Muscle layer of colon (tissue), 2 donors: ENCODE results near the gene RIPOR1.
A peak's percentile ranks its signal among the peaks of the same experiment; 100 is the strongest.

Source experiments
- H3K27ac ChIP-seq: one replicate; pipeline ENCODE4 v1.7.0; 2013; ENCODE audit warnings: low read depth, mild to moderate bottlenecking, low read length, moderate library complexity
- H3K27me3 ChIP-seq, 2 donors: one replicate each; pipeline ENCODE4 v1.7.0; 2013; ENCODE audit warnings: low read length in 2 of 2, mild to moderate bottlenecking in 2 of 2; ENCODE audit not compliant: insufficient read depth in 2 of 2, control insufficient read depth in 1 of 2
- H3K36me3 ChIP-seq: one replicate; pipeline ENCODE4 v1.7.0; 2013; ENCODE audit warnings: mild to moderate bottlenecking, low read length; ENCODE audit not compliant: insufficient read depth
- H3K4me1 ChIP-seq: one replicate; pipeline ENCODE4 v1.7.0; 2013; ENCODE audit warnings: mild to moderate bottlenecking, low read length; ENCODE audit not compliant: insufficient read depth
- H3K4me3 ChIP-seq, 2 donors: one replicate each; pipeline ENCODE4 v1.7.0; 2013; ENCODE audit warnings: low read length in 2 of 2, low read depth in 1 of 2, mild to moderate bottlenecking in 1 of 2, moderate library complexity in 1 of 2
- H3K9ac ChIP-seq: one replicate; pipeline ENCODE4 v1.7.0; 2013; ENCODE audit warnings: low read length
- H3K9me3 ChIP-seq: one replicate; pipeline ENCODE4 v1.7.0; 2013; ENCODE audit warnings: mild to moderate bottlenecking, low read length
- donor health status: abdominal sarcoma.
- donor health status: Adenocarcinoma of cecum.

The RIPOR1 gene

DNA sequence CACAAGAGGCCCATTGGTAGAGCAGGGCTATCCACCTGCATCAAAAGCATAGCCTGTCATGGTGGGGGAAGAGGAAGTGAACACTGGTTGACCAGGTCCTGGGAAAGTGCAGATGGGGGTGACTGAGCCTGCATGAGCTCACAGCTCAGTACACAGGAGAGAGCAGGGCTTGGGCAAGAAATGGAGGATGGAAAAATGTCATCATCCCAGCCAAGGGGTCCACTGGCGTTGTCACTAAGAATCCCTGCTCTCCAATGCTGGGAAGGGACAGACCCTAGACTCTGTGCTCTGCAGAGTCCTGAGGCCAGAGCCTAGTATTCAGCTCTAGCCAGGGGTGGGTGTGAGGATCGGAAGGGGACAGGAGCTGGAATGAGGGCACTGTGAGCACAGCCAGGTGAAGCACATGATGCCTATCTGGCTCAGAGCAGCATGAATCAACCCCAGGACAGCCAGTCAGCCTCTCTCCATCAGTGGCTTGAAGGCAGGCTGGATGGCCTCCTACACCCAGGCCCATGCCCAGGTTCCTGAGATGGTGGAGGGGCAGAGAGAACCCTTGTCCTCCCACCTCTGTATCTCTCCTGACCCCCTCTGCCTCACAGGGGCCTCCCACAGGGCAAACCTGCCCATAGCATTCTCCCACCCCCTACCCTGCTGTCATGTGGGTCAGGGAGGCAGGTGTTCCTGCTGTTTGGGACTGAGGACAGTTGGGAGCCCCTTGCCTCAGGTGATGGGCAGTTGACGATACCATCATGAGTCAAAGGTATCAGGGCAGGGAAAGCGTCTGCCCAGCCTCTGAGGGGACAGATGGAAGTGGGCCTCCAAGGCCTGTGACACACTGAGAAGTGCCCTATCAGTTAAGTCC, 19.9 kb downstream of the RIPOR1 start:
- H3K27ac ChIP-seq = no peak overlapping the region
- H3K36me3 ChIP-seq = peaks cover 41% of the 10 kb centered on the region

DNA sequence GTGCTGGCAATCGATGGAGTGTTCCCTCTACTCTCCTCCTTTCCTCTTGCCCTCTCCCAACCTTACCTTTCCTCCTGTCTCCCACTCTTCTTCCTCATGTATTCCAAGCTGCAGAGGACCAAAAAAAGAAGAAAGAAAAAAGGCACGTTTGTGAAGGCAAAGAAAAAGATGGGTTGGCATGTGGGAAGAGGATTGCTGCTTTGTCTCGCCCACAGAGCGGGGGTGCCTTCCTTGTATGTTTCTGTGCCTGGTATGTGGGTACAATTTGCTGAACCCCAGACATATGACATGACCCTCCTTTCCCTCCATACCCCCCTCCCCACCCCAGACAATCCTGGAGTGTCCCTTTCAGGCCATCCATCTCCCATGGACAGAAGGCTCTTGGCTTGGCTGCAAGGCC, 20.6 kb downstream of the RIPOR1 start:
- Histone ChIP-seq H3K27ac (no peak overlapping the region), H3K36me3 (peaks cover 33% of the 10 kb centered on the region), H3K4me1 (peaks cover 14% of the 10 kb centered on the region), H3K4me3 (no peak overlapping the region), H3K9me3 (no peaks in the 10 kb centered on the region), H3K9ac (no peak overlapping the region), H3K27me3 (no peaks in the 10 kb centered on the region)

More for the DNA sequence above, 19.9 kb downstream of the RIPOR1 start:
- Histone ChIP-seq H3K9ac (peak overlapping the region; percentile 22), H3K4me1 (peaks cover 14% of the 10 kb centered on the region), H3K27me3 (no peaks in the 10 kb centered on the region), H3K9me3 (no peaks in the 10 kb centered on the region), H3K4me3 (no peak overlapping the region)

DNA sequence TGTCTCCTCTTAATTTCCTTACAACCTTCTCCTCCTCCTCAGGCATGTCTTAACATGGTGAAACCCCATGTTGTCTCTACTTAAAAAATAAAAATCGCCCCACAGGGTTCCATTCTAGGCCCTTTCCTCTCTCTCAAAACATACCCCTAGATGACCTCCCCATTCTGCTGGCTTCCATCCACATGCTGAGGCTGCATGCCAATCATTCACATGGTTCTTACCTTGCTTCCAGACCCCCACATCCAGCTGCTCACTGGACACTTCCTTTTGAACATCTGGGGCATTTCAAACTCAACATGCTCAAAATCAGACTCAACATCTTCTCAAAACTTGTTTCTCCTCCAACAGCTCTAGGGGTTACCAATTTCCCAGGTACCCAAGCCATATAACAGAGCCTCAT, 21.3 kb downstream of the RIPOR1 start:
- no peaks in the 10 kb centered on the region for H3K27me3 ChIP-seq
- no peak overlapping the region for H3K9ac ChIP-seq
- H3K27ac ChIP-seq = no peak overlapping the region
- H3K4me3 ChIP-seq = no peak overlapping the region
- H3K4me1 ChIP-seq = peaks cover 14% of the 10 kb centered on the region
- no peaks in the 10 kb centered on the region for H3K9me3 ChIP-seq
- peaks cover 28% of the 10 kb centered on the region for H3K36me3 ChIP-seq

DNA sequence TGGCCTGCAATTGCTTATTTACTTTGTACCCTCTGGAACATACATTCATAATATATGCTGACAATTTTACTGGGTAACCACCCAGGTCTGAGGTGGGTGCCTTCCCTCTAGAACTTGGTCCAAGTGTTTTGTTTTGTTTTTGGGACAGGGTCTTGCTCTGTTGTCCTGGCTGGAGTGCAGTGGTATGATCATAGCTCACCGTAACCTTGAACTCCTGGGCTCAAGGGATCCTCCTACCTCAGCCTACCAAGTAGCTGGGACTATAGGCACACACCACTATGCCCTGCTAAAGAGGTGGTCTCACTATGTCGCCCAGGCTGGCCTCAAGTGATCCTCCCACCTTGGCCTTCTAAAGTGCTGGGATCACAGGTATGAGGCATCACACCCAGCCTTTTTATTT, 22.5 kb downstream of the RIPOR1 start:
- no peak overlapping the region for H3K4me3 ChIP-seq
- H3K4me1 ChIP-seq = peaks cover 14% of the 10 kb centered on the region
- H3K9me3 ChIP-seq = no peaks in the 10 kb centered on the region
- H3K36me3 ChIP-seq = peaks cover 17% of the 10 kb centered on the region
- no peak overlapping the region for H3K27ac ChIP-seq
- no peak overlapping the region for H3K9ac ChIP-seq
- no peaks in the 10 kb centered on the region for H3K27me3 ChIP-seq

DNA sequence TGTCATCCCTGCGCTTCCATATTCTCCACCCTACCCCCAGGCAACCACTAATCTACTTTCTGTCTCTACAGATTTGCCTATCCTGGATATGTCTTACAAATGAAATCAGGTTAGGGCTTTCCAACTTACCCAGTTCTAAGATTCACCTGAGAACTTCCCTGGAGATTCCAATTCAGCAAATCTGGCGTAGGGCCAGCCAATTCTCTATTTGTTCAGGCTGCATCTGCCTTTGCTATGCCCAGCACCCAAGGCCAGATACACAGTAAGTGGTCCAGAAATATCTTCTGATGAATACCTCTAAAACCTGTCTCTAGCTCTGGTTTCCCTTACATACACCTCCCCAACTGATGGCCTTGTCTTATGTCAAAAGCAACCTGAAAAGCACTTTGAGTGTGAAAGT, 23.3 kb downstream of the RIPOR1 start:
- no peaks in the 10 kb centered on the region for H3K27me3 ChIP-seq
- no peak overlapping the region for H3K27ac ChIP-seq
- H3K9me3 ChIP-seq = no peaks in the 10 kb centered on the region
- H3K4me3 ChIP-seq = no peak overlapping the region
- peaks cover 14% of the 10 kb centered on the region for H3K36me3 ChIP-seq
- H3K9ac ChIP-seq = no peak overlapping the region
- H3K4me1 ChIP-seq = peaks cover 8% of the 10 kb centered on the region

DNA sequence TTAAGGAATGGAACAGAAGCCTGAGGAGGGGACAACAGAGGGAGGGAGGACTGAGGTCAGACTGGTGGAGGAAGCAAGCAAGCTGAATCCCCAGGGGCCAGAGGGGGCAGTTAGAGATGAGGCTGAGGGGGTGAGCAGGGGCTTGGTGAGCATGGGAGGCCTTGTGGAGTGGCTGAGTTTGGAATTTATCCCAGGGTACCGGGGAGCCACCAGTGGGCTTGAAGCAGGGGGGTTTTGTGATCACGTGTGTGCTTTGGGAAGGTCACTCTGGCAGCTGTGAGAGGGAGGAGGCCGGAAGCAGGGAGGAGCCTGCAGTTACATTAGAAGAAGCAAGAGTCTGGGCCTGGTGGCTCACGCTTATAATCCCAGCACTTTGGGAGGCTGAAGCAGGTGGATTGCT, 23.8 kb downstream of the RIPOR1 start:
- Histone ChIP-seq H3K27me3 (no peaks in the 10 kb centered on the region), H3K36me3 (peaks cover 9% of the 10 kb centered on the region), H3K4me1 (peaks cover 3% of the 10 kb centered on the region), H3K4me3 (no peak overlapping the region), H3K9me3 (no peaks in the 10 kb centered on the region), H3K27ac (no peak overlapping the region), H3K9ac (no peak overlapping the region)

DNA sequence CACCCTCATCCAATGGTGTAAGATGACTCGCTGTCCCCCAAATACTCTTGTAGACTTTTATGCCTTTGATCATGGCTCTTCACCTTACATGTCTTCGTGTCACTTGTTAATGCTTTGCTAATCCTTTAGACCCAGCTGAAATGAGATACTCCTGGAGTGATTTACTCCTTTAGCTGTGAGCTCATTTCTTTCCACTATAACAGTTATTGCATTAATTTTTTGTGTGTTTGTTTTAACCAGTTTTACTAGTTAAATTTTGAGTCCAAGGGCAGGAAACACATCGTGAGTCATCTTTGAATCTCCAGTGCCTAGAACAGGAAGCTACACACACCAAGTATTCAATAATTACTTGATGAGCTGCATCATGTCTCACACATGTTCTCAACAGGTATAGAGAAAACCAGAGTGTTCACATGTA, 27.2 kb downstream of the RIPOR1 start:
- no peak overlapping the region for H3K27ac ChIP-seq

DNA sequence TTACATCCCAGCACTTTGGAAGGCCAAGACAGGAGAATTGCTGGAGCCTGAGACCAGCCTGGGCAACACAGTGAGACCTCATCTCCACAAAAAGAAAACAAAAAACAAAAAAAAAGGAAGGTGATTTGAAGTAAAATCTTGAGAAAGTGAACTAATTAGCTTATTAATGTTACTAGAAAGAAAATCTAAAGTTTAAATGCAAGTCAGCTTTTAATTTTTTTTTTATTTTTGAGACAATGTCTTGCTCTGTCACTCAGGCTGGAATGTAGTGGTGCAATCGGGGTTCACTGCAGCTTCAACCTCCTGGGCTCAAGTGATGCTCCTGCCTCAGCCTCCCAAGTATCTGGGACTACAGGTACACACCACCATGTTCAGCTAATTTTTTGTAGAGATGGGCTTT, 30.2 kb downstream of the RIPOR1 start:
- Histone ChIP-seq H3K27ac (no peak overlapping the region), H3K36me3 (no peaks in the 10 kb centered on the region), H3K9ac (no peak overlapping the region), H3K27me3 (no peaks in the 10 kb centered on the region), H3K4me1 (peaks cover 10% of the 10 kb centered on the region), H3K4me3 (no peak overlapping the region), H3K9me3 (no peaks in the 10 kb centered on the region)

More for the DNA sequence above, 27.2 kb downstream of the RIPOR1 start:
- Histone ChIP-seq H3K4me1 (peaks cover under 1% of the 10 kb centered on the region), H3K9me3 (no peaks in the 10 kb centered on the region), H3K27me3 (no peaks in the 10 kb centered on the region), H3K4me3 (no peak overlapping the region), H3K9ac (no peak overlapping the region), H3K36me3 (no peaks in the 10 kb centered on the region)

DNA sequence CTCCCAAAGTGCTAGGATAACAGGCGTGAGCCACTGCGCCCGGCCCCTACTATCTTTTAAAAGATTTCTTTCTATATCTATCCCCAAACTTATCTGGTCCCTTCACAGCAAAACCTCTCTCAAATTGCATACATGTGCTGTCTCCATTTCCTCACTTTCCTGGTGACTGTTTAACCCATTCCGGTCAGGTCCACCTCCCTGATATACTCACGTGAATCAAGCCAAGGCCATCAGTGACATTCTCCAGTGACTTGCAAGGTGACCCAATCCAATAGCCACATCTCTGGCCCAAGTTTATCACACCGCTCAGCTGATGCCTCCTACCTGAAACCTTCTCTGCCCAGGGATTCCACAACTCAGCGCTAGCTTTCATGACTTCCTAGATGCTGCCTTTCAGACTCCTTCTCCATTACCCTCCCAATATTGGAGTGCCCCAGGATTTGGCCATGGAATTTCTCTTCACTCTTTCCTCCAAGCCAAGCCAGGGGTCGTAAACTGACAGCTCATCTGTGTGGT, 32.3 kb downstream of the RIPOR1 start:
- Histone ChIP-seq H3K36me3 (no peaks in the 10 kb centered on the region), H3K27me3 (no peaks in the 10 kb centered on the region), H3K9me3 (no peaks in the 10 kb centered on the region), H3K4me1 (peaks cover 22% of the 10 kb centered on the region), H3K27ac (peak overlapping the region; percentile 95), H3K9ac (no peak overlapping the region), H3K4me3 (peak overlapping the region in 1 of 2 donors; percentile 69)

DNA sequence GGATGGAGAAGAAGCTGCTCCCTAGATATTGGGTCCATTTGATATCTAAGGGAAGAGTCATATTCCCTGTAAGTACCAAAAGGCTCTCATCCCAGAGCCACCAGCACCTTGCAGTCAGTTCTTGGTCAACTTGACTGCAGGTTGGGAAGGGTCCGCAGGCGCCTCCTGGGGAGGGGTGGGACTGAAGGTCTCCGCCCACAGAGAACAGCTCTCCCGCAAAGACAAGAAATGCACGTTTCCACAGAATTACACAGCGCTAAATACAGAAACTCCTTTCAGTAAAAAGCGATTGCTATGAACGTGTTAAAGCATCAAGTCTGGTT, 32.8 kb downstream of the RIPOR1 start:
- peak overlapping the region; percentile 72 for H3K9ac ChIP-seq
- H3K9me3 ChIP-seq = no peaks in the 10 kb centered on the region
- no peaks in the 10 kb centered on the region for H3K27me3 ChIP-seq
- peak overlapping the region; percentile 47 to 69 for H3K4me3 ChIP-seq
- H3K4me1 ChIP-seq = peaks cover 22% of the 10 kb centered on the region
- H3K27ac ChIP-seq = peak overlapping the region; percentile 95
- H3K36me3 ChIP-seq = no peaks in the 10 kb centered on the region

DNA sequence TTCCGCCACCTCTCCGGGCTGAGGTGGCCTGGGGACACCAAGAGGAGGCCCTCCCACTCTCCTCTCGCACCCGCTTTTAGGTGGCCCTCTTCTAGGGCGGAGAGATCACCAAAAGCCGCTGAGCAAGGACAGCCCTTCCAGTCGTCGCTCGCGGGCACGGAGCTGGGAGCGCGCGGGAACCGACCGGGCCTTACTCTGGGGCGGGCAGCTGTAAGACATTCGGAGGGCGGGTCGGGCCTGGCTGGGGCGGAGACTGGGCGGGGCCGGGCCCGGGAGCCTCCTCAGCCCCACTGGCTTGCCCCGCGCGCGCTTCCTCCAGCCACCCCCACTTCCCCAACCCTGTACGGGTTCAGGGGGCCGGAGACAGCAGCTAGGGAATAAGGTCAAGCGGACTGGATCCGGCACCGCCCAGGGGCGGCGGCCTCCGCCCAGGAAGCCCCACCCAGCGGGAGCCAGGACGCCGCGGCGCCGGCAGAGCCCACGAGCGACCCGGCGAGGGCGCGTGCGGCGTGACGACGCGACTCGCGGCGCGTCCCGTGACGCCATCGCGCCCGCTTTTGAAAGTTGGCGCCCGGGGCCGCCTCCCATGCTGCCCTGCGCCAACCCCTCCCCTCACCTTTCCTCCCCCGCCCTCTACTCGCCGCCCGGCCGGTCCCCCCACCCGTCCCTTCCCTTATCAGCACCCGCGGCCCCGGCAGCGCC, 33.3 kb downstream of the RIPOR1 start:
- Histone ChIP-seq H3K9ac (peak overlapping the region; percentile 72), H3K4me3 (peak overlapping the region; percentile 47 to 69), H3K36me3 (no peaks in the 10 kb centered on the region), H3K27me3 (no peaks in the 10 kb centered on the region), H3K27ac (peak overlapping the region; percentile 95), H3K4me1 (peaks cover 22% of the 10 kb centered on the region), H3K9me3 (no peaks in the 10 kb centered on the region)
